Stimulated activated CD4-positive, alpha-beta T cell treated with anti-CD3 and anti-CD28 coated beads, Interleukin-4, amount 100 ng/mL, for 4 hours (primary cell): ENCODE data around the gene TRAK1.
"Not testable (repeated sequence)": the region's sequence is repeated elsewhere in the genome, so short reads cannot be mapped to it uniquely, and the experiment has no call there.

Experiments
- DNase-seq, 2 experiments: peaks; one replicate each; pipeline ENCODE4 v3.0.0-alpha.2; 2020

Gene TRAK1

DNA sequence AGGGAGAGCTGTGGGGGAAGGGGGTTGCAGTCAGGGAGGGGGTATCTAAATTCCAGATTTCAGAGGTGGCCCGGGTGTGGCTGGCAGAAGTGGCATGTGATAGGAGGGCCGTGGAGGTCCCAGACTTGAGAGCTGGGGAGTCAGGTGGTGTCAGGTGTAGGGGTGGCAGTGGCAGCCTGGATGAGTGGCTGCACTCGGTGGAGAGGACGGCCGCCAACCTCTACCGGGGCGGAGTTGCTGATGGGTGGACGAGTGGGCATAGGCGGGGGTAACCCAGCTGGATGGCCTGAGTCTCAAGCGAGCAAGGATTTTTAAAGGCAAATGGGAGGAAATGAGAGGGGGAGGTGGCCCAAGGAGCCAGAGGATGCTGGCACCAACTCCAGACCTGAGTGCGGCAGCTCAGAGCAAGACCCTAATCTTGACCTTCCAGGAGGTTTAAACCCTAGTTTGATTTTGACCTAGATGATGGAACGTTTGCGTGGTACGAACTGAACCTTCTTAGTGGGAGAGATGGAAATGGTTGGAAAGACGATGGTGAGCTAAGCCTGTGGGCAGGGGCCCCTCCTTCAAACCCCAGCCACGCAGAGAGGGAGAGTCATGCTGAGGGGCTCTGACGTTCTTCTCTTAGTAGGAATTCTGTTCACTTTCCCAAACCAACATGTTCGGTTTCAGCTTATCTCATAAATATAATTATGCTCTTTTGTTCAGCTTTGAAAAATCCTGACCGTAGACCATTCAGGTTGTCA, 8.0 kb downstream of the TRAK1 start:
- DNase-seq, result no peak

DNA sequence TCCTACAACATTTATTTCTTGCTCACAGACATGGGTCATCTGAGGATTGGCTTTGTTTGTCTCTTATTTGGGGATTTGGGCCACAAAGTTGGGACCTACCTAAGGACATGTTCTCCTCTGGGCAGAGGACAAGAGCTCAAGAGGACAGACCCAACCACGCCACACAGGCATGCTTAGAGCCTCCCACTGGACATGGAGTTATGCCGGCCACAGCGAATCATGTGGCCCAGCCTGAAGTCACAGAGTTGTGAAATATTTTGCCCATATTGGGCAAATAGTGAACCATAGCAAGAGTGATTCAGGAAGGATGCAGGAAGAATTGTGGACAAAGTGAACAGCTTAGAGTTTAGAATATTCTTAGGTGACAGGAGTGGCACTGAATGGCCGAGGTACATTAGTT, 9.9 kb downstream of the TRAK1 start:
- DNase-seq, result no peak

DNA sequence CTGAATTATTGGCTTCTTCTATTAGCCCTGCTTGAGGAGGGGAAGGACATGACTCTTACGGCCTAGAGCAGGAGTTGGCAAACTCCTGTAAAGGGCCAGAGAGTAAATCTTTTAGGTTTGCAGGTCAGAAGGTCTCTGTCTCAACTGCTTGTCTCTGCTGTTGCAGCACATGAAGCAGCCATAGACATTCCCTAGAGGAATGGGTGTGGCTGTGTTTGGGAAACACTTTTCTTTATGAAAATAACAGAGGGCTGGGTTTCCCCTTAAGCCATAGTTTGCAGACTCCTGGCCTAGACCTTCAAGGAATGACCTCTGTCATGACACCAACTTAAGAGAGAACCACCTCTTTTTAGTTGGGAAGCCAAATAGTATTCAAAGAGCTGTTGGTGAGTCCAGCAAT, 10.3 kb downstream of the TRAK1 start:
- DNase-seq, result no peak

DNA sequence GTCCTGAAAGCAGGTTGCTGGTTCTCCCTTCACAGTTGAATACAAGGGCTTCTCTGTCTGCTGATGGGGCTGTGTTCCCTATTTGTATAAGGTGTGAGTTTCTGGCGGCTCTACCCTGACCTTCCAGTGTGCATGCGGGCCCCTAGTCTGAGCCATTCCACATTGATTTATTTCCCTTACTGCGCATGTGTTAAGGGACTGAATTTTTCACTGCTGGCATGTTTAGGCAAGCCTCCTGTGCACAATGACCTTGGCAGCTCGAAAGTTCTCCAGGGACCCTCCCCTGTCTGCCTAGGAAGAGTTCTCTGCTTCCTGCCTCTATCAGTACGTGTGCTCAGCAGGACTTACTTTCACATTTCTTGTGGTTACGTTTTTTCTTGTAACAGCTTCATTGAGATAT, 11.4 kb downstream of the TRAK1 start:
- DNase-seq, result no peak

DNA sequence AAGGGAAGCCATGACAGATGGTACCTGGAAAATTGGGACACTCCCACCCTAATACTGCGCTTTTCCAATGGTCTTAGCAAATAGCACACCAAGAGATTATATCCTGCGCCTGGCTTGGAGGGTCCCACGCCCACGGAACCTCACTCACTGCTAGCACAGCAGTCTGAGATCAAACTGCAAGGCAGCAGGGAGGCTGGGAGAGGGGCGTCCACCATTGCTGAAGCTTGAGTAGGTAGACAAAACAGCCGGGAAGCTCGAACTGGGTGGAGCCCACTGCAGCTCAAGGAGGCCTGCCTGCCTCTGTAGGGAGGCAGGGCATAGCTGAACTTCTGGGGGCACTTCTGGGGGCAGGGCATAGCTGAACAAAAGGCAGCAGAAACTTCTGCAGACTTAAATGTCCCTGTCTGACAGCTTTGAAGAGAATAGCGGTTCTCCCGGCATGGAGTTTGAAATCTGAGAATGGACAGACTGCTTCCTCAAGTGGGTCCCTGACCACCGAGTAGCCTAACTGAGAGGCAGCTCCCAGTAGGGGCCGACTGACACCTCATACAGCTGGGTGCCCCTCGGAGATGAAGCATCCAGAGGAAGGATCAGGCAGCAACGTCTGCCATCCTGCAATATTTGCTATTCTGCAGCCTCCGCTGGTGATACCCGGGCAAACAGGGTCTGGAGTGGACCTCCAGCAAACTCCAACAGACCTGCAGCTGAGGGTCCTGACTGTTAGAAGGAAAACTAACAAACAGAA, 12.9 kb downstream of the TRAK1 start:
- not testable (repeated sequence) for DNase-seq

DNA sequence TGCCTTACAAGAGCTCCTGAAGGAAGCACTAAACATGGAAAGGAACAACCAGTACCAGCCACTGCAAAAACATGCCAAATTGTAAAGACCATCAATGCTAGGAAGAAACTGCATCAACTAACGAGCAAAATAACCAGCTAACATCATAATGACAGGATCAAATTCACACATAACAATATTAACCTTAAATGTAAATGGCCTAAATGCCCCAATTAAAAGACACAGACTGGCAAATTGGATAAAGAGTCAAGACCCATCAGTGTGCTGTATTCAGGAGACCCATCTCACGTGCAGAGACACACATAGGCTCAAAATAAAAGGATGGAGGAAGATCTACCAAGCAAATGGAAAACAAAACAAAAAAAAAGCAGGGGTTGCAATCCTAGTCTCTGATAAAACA, 14.8 kb downstream of the TRAK1 start:
- not testable (repeated sequence) for DNase-seq

DNA sequence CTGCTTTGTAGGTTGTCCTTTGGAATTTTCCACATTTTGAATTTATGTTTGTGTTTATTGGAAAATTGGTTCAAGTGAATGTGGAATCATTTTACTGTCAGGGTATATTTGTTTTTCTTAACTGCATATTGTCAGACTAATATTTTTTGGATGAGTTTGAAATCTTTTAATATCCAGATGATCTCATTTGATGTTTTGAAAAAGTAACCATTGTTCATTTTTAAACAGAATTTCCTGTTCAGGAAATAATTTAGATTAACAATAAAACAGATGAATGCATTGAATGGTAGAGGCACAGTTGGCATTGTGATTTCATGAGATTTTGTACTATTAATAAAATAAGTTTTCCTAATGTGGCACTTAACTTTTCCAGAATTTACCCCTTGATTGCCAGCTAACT, 15.5 kb downstream of the TRAK1 start:
- no peak for DNase-seq

DNA sequence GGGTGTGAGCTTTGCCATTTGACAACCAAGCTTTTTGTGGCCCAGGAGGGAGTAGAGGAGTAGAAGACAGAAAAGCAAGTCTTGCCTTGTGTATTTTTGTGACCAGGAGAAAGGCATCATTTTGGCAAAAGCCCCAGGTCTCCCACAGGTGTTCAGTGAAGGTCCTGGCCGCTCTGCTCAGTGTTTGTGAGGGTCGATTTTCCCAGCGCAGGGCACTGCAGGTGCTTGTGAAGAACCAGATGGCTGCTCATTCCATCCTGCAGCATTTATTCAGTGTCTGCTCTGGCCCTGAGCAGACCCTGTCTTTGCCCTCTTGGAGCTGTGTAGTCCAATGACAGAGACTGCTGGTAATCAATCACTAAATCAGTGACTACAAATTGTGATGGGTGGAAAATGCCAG, 19.5 kb downstream of the TRAK1 start:
- DNase-seq, result no peak

DNA sequence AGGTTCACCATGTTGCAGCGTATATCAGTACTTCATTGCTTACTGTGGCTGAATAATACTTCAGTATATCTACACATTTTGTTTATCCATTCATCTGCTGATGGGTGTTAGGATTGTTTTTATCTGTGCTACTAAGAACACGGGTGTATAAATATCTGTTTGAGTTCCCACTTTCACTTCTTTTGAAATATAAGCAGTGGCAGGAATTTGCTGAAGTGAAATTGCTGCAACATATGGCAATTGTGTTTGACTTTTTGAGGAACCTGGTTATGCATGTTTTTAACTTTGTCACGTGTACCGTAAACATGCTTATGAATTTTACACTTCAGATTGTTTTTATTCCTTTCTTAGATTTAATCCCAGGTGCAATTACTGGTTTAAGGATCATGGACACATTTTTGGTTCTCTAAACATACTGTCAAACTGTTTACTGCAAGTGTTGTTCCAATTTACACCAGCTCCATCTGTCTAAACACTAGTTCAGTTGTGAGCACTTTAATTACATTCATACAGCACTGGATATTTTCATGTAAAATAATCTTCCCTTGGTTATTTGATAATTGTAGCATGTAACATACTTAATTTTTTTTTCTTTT, 23.1 kb downstream of the TRAK1 start:
- DNase-seq, result no peak

DNA sequence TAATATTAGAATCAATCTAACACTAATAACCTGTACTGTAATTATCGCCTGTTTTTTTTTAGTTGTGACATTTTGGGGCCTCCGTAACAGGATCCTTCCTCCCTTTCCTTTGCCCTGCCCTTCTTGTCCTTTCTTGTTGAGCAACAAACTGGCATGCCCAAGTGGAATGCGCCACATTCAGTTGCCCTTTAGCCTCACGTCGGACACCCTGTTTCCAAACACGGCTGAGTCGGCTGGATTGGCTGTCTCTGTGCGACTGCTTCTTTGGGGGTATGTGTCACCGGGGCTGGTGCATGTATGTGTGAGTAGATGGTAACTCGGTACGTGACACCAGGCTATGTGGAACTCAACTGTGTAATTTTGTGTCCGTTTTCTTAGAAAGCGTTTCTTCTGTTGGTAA, 24.1 kb downstream of the TRAK1 start:
- no peak for DNase-seq

DNA sequence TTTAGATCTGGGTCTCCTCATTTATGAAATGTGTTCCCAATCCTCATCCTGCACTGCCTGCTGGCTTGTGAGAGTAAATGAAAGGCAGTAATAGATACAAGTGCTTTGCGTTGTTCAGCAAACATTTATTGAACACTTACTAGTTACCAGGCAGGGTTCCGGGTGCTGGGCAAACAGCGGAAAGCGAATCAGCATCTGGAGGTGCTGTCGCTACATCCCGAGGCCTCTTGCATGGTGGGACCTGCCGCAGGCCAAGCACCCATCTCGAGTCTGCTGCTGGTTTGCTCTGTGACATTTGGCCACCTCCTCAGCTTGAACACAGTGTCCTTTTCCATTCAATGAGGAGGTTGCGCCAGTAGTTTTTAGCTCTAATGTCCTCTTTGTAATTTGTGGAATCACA, 24.8 kb downstream of the TRAK1 start:
- DNase-seq, result no peak

DNA sequence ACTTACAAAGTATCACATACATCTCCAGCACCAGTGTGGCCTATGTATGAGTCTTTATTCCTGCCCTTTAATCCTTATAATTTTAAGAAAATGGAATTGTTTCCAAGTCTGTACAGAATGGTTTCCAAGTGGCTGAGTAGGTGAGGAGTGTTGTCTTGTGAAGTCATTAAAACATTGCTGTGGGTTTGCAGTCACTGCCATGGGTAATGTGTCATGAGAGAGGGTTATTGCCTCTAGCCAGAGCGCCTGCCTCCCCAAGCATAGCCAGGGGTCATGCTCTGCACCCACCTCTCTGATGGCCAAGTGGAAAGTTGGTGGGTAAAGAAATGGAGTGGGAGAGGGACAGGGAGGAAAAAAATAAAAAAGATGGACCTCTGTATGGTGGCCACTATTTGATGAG, 25.3 kb downstream of the TRAK1 start:
- no peak for DNase-seq

DNA sequence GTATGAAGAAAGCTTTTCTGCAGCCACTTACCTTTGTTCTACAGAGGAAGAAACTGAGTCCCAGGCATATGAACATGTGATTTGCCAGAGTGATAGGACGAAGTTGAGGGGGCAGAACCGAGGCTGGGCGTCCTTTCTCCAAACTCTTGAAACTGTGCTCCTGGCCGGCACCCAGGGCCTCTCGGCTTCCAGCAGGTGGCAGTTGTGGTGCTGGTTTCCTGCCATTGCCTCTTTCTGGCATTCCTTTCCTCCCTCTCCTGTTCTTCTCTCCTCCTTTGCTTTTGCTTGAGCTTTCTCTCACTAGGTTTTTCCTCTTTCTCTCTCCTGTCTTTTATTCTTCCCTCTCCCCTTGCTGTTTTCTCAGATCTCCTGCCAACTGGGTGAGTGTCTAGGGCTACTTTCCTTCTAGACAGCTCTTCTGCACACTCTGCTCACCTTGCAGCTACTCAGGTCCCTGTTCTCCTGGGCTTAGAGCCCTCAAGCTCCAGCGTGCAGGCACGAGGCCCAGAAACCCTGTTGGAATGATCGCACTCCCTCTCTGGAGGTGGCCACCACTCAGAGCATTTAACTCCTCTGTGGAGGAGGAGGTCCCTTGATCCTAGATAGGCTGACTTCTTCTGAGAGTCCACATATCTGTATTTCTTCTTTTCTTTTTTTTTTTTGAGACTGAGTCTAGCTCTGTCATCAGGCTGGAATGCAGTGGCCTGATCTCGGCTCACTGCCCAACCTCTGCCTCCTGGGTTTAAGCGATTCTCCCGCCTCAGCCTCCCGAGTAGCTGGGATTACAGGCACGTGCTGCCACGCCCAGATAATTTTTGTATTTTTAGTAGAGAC, 26.2 kb downstream of the TRAK1 start:
- DNase-seq, result no peak

DNA sequence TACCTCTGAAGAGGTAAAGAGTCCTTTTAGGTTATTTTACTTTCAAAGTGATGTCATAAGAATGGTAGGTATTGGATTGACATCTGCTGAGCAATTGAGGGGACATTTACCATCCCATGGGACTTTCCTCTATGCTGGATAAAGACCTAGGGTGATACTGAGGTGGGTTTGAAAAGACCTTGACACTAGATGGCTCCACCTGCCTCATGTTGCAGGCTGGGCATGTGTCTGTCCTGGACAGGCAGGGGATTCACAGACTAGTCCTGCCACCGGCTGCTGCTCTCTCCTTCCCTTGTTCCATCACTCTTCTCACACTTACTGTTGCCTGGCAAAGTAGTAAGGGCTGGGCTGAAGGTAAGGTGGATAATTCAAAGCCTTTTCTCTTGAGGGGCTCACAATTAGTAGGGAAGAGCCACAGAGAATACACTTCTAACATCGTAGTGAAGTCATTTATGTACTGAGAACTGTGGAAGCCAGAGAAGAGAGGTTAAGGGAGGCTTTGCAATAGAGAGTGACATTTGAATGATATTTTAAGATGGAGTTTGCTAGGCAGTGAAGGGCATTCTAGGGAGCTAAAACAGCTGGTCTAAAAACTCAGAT, 27.7 kb downstream of the TRAK1 start:
- DNase-seq, result no peak

DNA sequence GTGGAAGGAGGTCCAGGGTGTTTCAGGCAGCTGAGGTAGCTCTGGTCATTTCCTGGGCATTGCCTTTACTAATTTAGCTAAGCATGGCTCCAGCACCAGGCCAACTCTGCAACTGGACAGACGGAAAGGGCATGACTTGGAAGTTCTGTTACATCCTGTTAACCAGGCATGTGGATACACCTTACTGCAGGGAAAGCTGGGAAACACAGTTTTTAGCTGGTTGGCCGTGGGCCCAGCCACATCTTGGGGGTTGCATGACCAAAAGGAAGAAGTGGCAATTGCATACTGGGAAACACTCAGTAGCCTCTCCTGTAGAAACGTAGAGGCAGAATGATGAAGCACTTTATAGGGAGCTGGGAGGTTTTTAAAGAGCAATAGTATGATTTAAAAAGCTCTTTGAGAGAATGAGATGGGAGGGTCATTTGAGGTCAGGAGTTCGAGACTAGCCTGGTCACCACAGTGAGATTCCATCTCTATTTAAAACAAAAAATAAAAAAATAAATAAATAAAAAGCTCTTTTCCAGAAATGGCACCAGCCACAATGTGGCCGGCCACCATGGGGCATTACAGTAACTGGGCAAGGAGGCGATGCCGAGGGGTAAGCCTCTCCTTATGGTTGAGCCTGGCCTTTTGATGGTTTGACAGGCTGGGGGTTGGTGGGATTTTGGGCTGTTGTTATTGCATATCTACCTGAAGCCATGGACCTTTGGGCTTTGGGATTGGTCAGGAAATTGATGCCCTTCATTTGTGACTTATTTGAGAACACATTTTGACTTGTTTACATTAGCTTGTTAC, 28.6 kb downstream of the TRAK1 start:
- no peak for DNase-seq

DNA sequence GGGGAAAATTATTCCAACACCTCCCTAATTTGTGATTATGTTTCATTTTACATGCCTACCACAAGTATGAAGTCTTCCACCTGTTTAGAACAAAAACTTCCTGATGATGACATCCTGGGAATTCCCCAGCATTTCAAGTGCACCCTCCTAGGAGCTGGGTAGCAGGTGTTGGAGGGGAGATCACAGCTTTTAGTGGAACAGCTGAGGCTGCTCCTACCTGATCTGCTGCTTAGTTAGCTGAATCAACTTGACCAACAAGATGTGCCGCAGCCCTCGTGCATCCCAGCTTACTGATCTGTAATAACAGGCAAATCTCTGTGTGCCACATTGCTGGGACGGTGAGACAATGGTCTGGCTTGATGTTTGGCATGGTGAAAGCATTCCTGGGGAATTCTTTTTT, 29.7 kb downstream of the TRAK1 start:
- DNase-seq, result no peak

DNA sequence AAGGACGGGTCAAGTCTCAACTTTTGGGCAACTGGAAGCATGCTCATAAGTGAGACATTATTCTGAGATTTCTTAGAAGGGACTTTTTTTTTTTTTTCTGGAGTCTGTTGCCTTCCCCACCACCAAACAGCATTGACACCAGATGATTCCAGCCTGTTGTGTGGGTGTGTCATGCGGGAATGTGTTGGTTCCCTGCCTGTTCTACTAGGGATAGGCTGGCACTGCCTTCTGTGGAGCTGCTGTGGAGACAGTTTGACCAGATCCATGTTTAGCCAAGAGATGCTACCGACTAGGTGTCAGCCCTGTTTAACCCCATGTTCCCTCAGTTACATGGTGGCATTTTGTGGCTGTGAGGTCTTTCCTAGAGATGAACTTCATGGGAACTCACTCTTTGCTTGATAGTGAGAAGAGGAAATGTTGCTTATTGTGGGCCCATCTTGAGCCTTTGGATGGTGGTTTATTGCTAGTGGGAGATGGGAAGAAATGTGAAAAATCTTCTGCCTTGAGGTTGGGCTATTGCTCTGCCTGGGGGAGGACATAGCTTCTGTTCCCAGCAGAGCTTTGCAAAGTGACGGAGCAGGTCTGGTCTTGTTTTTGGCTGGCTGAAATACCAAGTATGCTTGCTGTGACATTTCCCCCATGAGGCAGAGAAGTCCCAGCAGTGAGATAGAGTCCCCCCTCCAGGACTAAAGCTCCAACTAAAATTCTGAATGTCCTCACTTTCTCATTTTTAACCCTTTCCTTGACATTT, 31.3 kb downstream of the TRAK1 start:
- DNase-seq, result no peak

DNA sequence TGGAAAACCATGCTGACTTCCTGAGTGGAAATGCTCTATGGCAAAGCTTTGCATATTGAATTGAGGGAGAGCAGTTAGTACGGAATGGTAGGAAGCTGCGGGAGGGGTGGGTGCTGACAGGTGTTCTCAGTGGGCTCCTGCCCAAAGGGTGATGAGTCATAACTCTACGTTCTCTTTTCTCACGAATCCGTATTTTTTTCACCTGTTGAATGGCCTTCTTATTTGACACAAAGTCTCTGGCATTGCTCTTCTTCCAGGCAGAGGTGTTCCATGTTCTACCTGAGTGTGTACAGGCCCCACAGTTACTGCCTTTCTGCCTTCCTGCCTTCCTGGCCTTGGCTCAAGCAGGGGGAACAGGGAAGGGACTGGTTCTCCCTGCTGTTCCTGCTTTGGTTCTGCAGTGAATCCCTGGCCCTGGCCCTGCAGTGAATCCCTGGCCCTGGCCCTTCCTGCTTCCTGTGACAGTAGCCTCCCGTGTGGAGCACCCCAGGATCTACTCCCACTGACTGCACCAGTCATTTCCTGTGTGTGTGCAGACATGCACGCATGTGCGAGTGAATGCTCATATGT, 31.9 kb downstream of the TRAK1 start:
- no peak for DNase-seq

DNA sequence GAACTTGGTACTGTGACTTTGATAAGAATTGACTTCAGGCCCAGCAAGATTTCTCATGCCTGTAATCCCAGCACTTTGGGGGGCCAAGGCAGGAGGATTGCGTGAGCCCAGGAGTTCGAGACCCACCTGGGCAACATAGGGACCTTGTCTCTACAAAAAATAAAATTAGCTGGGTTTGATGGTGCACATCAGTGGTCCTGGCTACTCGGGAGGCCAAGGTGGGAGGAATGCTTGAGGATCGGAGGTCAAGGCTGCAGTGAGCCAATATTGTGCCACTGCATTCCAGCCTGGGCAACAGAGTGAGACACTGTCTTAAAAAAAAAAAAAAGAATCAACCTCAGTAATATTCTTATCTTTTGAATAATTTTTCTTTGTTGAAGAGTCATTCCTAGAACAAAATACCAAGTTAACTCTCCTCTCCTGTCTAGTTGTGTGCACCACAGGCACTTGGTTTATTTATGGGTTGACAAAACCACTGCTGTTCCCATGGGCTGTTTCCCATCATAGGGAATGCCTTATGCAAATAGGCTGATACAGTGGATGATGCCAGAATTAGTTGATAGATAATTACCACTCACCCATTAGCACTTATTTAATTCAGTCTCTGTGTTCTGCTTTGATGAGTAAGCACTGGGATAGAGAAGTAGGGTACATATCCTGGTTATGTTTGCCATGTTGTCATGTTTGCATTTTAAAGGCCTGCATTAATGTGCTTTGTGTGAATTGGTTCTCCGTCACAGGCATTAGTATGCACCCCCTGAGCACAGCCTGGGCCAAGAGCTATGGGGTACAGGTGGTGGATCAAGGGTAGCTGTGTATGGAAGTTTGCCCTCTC, 32.9 kb downstream of the TRAK1 start:
- no peak for DNase-seq

DNA sequence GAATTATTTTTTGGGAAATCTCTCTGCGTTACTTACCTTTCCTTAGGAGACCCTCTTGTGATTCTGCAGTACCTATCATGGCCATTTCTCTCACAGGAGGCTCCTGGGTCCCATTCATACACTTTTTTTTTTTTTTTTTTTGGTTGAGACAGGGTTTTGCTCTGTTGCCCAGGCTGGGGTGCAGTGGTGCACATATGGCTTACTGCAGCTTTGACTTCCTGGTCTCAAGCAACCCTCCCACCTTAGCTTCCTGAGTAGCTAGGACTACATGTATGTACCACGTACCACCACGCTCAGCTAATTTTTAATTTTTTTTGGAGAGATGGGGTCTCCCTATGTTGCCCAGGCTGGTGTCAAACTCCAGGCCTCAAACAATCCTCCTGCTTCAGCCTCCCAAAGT, 36.1 kb downstream of the TRAK1 start:
- DNase-seq, result no peak
